PC-9 (cell line): Measurements from ENCODE around the gene CMTM3. TPM values are rescaled to one million over a fixed set of nuclear protein-coding genes. Genes with fewer than 3 reads are reported as not detected.

Source experiments
- BruUV-seq: library from RNA; stranded (reverse); fragments of 400-500 nt; replicated peaks from 2 replicates; lab custom pipeline; 2021; lab: Mats Ljungman, UMichigan
- CTCF ChIA-PET: fragments of 300-600 bp; sonication (Branson Sonifier 250); formaldehyde crosslinking; loops from one replicate; lab custom pipeline; 2022; ENCODE audit warnings: antibody characterized with exemption; lab: Charles Lee
- POLR2A ChIA-PET: fragments of 300-600 bp; sonication (Branson Sonifier 250); formaldehyde crosslinking; loops from one replicate; lab custom pipeline; 2022; ENCODE audit warnings: antibody characterized with exemption; ENCODE audit not compliant: unreplicated experiment; lab: Charles Lee
- DNase-seq, 2 experiments: peaks; one replicate each; pipeline versions ENCODE4 v3.0.0 to v3.0.0-alpha.2; 2015 to 2022; ENCODE audit warnings: mixed read lengths in 1 of 2
- H2AFZ ChIP-seq: fragments of 200-600 bp; sonication (generic); 2 replicates; pipeline ENCODE4 v1.8.1; 2017; ENCODE audit warnings: antibody characterized with exemption
- H3F3A ChIP-seq: fragments of 200-600 bp; sonication (generic); 2 replicates; pipeline ENCODE4 v1.8.1; 2017; ENCODE audit warnings: antibody characterized with exemption, mild to moderate bottlenecking, low read depth; ENCODE audit not compliant: insufficient read depth
- H3K27ac ChIP-seq: fragments of 200-600 bp; sonication (generic); 2 replicates; pipeline ENCODE4 v1.6.1; 2016; ENCODE audit warnings: mixed run types
- H3K27me3 ChIP-seq: fragments of 200-600 bp; sonication (generic); 2 replicates; pipeline ENCODE4 v1.6.1; 2016; ENCODE audit warnings: low read depth, mixed run types; ENCODE audit not compliant: insufficient read depth
- H3K36me3 ChIP-seq: fragments of 200-600 bp; sonication (generic); 2 replicates; pipeline ENCODE4 v1.6.1; 2016; ENCODE audit warnings: low read depth, mixed run types
- H3K4me1 ChIP-seq: fragments of 200-600 bp; sonication (generic); replicated peaks from 2 replicates; pipeline ENCODE4 v1.6.1; 2016; ENCODE audit warnings: mixed run types; ENCODE audit not compliant: insufficient read depth
- H3K4me2 ChIP-seq: fragments of 200-600 bp; sonication (generic); 2 replicates; pipeline ENCODE4 v1.6.1; 2017; ENCODE audit warnings: mixed run types
- H3K4me3 ChIP-seq: fragments of 200-600 bp; sonication (generic); 2 replicates; pipeline ENCODE4 v1.6.1; 2016; ENCODE audit warnings: mixed run types
- H3K79me2 ChIP-seq: fragments of 200-600 bp; sonication (generic); 2 replicates; pipeline ENCODE4 v1.6.1; 2017; ENCODE audit warnings: low read depth, mixed run types
- H3K9me2 ChIP-seq: fragments of 200-600 bp; sonication (generic); 2 replicates; pipeline ENCODE4 v1.8.1; 2017; ENCODE audit warnings: mild to moderate bottlenecking; ENCODE audit not compliant: insufficient read depth
- H3K9me3 ChIP-seq: fragments of 200-600 bp; sonication (generic); 2 replicates; pipeline ENCODE4 v1.8.1; 2016; ENCODE audit warnings: low read depth; ENCODE audit not compliant: insufficient read depth
- H4K20me1 ChIP-seq: fragments of 200-600 bp; sonication (generic); 2 replicates; pipeline ENCODE4 v1.8.1; 2017; ENCODE audit not compliant: insufficient read depth
- CTCF ChIP-seq: fragments of 200-600 bp; sonication (generic); conservative IDR thresholded peaks from 2 replicates; pipeline ENCODE4 v1.6.1; 2017; ENCODE audit warnings: mixed run types, antibody characterized with exemption, mild to moderate bottlenecking, moderate library complexity
- EZH2 ChIP-seq: fragments of 200-600 bp; sonication (generic); IDR thresholded peaks from 2 replicates; pipeline ENCODE4 v1.8.0; 2017; ENCODE audit warnings: antibody characterized with exemption, low read depth
- intact Hi-C: fragments of 100-400 bp; cut with micrococcal nuclease; formaldehyde crosslinking; loops from one replicate; pipeline ENCODE4 v1.10.0; 2022; ENCODE audit not compliant: unreplicated experiment
- total RNA-seq: library from RNA; stranded (reverse); gene quantifications from 2 replicates; pipeline ENCODE4 v1.2.3, GENCODE V29; 2021

Gene CMTM3
- total RNA-seq, 1 experiment from 2014 or later: 32.0 TPM

GRCh38 chr16:66591018-66591417 lies 13.5 kb upstream of the CMTM3 start:
- CTCF ChIA-PET: no interaction called here
- H3K4me2 ChIP-seq: no peak overlapping the region
- no peaks in the 10 kb centered on the region for H3K9me3 ChIP-seq
- no peak for TF ChIP-seq EZH2
- TF ChIP-seq CTCF: no peak
- no peaks in the 10 kb centered on the region for H3F3A ChIP-seq
- H4K20me1 ChIP-seq: no peaks in the 10 kb centered on the region
- H2AFZ ChIP-seq: no peak overlapping the region
- no peaks in the 10 kb centered on the region for H3K36me3 ChIP-seq
- intact Hi-C loops: no loop called here
- H3K27ac ChIP-seq: no peak overlapping the region
- no peak overlapping the region for H3K4me3 ChIP-seq
- no peaks in the 10 kb centered on the region for H3K9me2 ChIP-seq
- H3K27me3 ChIP-seq: no peaks in the 10 kb centered on the region
- H3K4me1 ChIP-seq: no peaks in the 10 kb centered on the region
- DNase-seq: no peak
- no peaks in the 10 kb centered on the region for H3K79me2 ChIP-seq
- POLR2A ChIA-PET: no interaction called here
- BruUV-seq: no TSS peak

DNA sequence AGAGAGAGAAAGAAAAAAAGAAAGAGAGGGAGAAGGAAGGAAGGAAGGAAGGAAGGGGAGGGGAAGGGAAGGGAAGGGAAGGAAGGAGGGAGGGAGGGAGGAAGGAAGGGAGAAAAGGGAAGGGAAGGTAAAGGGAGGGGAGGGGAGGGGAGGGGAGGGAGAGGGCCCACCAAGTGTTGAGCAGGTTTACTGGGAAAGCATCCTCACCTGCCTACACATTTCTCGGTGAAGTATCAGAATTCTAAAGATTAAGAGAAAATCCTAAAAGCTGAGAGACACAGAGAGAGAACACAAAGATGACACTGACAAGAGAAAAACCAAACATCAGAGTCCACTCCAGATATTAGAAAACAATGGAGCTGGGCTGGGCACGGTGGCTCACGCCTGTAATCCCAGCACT lies 12.3 kb upstream of the CMTM3 start:
- no peaks in the 10 kb centered on the region for H3K79me2 ChIP-seq
- no TSS peak for BruUV-seq
- H3K27me3 ChIP-seq: no peaks in the 10 kb centered on the region
- DNase-seq: no peak
- H3F3A ChIP-seq: no peaks in the 10 kb centered on the region
- ChIA-PET POLR2A (no interaction called here), CTCF (no interaction called here)
- H3K27ac ChIP-seq: no peak overlapping the region
- H3K9me3 ChIP-seq: no peaks in the 10 kb centered on the region
- H3K4me1 ChIP-seq: no peaks in the 10 kb centered on the region
- no peaks in the 10 kb centered on the region for H3K36me3 ChIP-seq
- no peak overlapping the region for H2AFZ ChIP-seq
- intact Hi-C loops: no loop called here
- TF ChIP-seq EZH2: no peak
- TF ChIP-seq CTCF: no peak
- no peaks in the 10 kb centered on the region for H3K9me2 ChIP-seq
- no peaks in the 10 kb centered on the region for H4K20me1 ChIP-seq
- H3K4me3 ChIP-seq: no peak overlapping the region
- no peak overlapping the region for H3K4me2 ChIP-seq

GRCh38 chr16:66592814-66593213 lies 11.7 kb upstream of the CMTM3 start:
- no peaks in the 10 kb centered on the region for H3K4me1 ChIP-seq

More at GRCh38 chr16:66592814-66593213, 11.7 kb upstream of the CMTM3 start:
- Histone ChIP-seq H3K4me3 (no peak overlapping the region), H3K27ac (no peak overlapping the region), H3F3A (no peaks in the 10 kb centered on the region), H3K9me3 (no peaks in the 10 kb centered on the region), H3K9me2 (no peaks in the 10 kb centered on the region), H2AFZ (no peak overlapping the region), H3K36me3 (no peaks in the 10 kb centered on the region), H3K4me2 (no peak overlapping the region), H4K20me1 (no peaks in the 10 kb centered on the region), H3K79me2 (no peaks in the 10 kb centered on the region), H3K27me3 (no peaks in the 10 kb centered on the region)
- TF ChIP-seq EZH2 (no peak), CTCF (no peak)
- ChIA-PET CTCF (no interaction called here), POLR2A (no interaction called here)
- no TSS peak for BruUV-seq
- DNase-seq: no peak
- intact Hi-C loops: no loop called here
